HEK293 (cell line): ENCODE measurements around the gene SHISA9.

Source experiments
- TF ChIP-seq, protein P1 (sequence below): fragments of 450-650 bp; formaldehyde crosslinking; IDR thresholded peaks from 2 replicates; pipeline ENCODE4 v1.5.1; 2016; ENCODE audit warnings: missing biosample characterization, missing genetic modification characterization

Gene SHISA9

DNA sequence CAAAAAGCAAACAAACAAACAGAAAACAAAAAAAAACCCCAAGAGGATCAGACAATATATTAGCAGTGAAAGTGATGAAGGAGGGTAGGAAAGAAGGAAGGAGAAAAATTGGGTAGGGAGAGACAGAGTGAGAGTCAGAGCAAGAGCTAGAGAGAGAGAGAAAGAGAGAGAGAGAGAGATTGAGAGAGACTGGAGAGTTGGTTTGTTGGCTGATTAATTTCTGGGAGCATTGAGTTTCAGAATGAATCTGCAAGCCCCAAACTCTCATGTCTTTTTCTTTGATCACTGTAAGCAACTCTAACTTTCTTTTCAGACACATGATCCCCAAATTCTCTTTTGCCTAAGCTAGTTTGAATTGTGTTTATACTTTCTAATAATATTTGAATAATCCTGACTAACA, 388.1 kb downstream of the SHISA9 start (continued):
- TF ChIP-seq, protein P1, sequence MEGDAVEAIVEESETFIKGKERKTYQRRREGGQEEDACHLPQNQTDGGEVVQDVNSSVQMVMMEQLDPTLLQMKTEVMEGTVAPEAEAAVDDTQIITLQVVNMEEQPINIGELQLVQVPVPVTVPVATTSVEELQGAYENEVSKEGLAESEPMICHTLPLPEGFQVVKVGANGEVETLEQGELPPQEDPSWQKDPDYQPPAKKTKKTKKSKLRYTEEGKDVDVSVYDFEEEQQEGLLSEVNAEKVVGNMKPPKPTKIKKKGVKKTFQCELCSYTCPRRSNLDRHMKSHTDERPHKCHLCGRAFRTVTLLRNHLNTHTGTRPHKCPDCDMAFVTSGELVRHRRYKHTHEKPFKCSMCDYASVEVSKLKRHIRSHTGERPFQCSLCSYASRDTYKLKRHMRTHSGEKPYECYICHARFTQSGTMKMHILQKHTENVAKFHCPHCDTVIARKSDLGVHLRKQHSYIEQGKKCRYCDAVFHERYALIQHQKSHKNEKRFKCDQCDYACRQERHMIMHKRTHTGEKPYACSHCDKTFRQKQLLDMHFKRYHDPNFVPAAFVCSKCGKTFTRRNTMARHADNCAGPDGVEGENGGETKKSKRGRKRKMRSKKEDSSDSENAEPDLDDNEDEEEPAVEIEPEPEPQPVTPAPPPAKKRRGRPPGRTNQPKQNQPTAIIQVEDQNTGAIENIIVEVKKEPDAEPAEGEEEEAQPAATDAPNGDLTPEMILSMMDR (tag by site-specific recombination) = no peak
